ENCODE data around the gene JPH2.

JPH2 gene

DNA sequence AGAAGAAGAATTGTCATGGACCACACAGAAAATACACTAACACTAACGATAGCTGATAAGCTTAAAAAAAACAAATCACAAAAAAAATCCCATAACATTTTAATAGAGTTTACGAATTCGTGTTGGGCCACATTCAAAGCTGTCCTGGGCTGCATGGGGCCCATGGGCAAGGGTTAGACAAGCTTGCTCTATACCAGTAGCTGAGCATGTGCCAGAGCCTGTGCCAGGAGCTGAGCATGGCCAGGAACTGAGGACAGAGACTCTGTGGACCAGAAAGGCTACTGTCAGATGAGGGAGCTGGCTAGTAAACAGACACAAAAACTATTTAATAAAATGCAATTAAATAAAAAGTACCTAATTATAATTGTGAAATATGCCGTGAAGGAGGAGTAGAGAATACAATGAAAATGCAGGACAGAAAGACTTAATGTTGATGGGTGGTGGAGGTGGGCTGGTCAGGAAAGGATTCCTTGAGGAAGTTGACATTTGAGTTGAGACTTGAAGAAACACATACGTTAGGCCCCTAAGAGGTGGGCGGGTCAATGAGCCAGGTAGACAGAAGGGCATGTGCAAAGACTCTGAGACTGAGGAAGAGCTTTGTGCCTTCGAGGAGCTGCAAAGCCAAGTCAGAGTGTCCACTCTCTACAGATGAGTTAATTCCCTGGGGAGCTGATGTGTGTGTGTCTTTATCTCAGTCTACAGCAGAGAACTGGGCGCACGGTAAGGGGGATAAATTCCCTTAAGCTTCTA, 66.1 kb downstream of the JPH2 start:
- no peak for DNase-seq

DNA sequence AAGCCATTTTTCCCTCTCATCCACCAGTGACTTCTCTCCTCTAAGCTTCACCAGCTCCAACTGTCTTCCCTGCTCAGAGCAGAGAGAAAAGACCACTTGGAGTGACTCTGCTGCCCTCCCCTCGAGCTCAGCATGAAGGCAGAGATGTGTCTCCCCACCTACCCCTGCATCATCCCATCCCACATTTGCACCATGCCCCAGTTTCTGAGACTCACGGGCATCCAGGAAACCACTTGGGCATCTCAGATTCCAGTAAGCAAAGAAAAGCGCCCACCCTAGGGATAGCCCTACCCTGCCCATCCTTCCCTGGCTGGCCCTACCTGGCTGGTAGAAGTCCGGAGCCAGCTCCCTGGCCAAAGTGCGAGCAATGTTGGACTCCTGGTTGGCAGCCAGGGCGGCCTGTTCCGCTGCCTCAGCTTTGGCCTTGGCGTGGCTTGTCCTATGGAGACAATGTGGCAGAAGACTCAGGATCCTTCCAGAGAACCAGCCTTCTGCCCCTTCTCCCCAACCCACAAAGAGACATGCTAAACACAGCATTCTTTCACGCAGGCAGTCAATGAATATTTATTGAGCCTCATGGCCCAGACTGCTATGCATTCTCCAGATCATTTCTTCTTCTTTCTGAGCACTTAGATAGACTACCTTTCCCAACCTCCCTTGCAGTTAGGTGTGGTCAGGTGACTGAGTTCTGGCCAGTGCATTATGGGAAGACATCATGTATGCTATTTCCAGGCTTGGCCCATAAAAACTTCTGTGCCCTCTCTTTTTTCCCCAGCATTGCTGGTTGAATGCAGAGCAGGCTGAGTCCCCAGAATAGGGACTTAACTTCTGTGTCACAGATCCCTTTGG, 68.6 kb downstream of the JPH2 start:
- no peak for DNase-seq

DNA sequence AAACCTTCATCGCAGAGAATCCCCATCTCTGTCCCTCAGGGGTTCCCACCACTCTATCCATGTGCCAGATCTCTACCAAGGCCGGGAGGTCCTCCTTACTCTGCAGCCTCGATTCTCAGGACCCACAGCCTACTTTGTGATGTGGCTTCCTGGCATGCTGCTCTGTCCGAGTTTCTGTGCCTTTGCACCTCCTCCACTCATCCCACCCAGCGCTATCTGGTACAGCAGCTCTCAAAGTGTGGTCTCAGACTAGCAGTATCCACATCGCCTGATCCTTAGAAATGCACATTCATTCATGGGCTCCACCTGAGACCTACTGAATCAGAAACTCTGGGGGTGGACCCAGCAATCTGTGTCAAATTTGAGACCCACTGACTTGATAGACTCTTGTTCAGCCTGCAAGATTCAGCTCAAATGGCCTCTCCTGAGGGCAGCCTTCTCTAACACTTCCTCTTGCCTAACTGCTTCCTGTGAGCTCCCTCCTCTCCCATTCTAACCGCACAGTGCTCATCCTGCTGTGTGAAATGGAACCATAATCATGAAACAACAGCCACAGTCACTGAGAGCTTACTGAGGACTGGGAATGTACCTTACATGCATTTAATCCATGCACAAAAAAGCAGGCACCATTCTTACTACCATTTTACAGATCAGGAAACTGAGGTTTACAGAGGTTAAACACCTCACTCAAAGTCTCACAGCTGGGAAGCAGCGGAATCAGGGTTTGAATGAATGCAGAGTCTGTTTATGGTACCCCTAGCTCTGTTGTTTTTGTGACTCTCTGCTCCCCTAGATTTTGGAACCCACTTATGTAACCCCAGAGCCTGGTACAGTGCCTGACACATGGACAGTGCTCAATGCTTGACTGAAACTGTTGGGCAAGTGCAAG, 69.4 kb downstream of the JPH2 start:
- no peak for DNase-seq

DNA sequence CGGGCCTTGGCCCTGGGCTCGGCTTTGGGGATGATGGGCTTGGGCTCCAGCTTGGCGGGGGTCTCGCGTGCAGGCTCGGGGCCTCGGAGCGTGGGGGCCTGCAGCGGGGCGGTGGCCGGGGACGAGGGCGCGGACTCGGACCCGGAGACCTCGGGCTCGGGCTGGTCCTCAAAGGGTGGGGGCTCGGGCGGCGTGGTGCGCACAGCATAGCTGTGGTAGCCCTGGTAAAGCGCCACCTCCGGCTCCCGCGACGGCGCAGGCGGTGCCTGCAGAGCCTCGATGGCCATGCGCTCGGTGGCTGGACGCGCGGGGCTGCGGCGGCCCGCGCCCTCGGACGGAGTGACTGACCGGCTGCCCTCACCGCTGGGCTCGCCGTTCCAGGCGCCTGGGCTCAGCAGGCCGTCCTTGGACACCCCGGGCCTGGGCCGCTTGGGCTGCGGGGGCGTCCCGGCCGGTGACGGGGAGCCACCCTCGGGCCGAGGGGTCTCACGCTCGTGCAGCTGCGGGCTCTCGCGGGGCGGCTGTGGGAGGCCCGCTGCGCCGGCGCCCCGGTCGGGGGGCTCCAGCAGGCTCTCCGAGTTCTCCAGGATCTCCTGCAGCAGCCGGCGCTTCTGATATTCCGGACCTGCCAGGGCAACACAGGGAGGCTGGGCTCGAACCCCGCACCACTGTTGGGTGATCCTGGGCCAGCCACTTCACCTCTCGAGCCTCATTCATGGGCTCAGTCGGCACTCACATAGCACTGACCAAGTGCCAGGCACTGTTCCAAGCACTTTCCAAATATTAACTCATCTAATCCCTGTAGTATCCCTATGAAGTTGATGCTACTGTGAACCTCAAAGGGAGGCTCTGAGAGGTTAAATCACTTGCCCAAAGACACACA, 71.0 kb downstream of the JPH2 start:
- DNase-seq: no peak

DNA sequence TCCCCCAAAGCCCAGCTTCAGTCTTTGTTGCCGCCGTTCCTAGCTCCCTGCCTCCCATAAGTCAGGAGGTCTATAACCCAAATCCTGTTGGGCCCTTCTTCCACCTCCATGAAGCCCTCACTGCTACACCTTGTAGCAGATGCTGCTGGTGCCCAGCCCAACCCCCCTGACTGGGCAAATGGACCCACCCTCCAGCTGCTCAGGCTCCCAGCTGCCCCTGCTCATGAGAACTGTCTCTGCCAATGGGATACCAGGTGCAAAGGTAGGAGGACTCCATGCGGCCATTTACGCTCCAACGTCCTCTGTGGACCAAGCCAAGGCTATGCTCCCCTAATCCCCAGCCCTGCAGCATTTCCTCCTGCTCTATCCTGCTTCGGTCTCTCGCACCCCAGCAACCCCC, 71.8 kb downstream of the JPH2 start:
- no peak for DNase-seq

DNA sequence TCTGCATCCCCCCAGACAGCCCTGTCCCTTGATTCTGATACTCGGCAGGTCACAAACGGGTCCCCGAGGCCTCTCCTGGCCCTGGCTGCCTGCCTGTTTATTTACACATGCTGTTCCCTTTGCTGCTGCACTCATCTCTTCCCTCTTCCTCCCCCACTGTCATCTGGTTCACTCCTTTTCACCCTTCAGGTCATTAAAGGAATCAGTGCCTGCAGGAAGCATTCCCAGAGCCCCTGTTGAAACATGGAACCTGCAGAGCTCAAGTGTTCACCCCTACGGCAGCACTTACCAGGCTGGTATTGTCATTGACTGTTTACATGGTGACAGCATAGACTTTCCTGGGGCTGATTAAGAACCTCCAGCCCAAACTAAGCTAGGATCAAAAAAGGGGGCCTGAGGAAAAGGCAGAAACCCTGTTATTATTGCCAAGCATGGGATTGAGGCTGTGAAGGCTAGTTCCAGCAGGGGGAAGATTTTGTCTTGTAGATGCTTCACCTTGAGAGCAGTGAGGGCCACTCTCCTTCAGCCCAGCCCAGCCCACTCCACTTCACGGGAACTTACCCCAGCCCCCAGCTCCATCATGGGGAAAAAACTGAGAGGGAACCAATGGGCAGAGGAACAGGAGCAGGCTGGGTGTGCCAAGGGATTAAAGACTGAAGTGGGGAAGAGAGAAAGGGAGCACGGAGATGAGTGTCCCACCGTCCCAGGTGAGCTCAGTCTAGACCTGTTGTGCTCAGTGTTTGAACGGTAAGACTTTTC, 73.2 kb downstream of the JPH2 start:
- DNase-seq: no peak

DNA sequence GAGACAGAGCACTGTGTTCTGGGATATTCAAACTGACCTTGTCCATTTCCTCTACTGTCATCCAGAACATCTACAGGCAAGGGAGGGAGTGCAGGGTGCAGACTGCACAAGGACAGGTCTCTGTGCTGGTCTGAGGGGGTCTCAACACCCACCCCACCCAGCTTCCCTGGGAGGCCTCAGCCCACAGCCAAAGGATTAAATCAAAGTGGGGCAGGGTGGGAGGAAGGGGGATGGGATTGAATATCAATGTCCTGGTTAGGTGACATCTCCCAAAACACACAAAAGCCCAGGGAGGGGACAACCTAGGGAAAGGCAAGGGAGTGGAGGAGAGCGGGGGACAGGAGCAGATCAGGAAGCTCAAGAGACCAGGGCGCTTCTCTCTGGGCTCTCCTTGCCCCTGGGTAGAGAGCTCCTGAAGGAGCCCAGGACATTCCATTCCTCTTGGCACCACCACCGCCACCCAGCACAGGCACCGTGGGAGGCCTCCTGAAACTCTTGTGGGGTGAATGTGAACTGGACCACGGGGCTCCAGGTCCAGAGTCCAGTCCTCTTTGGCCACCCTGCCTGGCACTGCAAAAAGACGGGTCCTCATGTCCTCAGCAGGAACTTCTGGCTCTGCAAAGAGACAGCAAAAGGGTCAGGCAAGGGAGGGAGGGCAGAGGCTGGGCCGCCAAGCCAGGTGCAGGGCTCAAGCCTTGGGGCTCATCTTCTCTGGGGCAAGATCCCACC, 73.9 kb downstream of the JPH2 start:
- DNase-seq: no peak

DNA sequence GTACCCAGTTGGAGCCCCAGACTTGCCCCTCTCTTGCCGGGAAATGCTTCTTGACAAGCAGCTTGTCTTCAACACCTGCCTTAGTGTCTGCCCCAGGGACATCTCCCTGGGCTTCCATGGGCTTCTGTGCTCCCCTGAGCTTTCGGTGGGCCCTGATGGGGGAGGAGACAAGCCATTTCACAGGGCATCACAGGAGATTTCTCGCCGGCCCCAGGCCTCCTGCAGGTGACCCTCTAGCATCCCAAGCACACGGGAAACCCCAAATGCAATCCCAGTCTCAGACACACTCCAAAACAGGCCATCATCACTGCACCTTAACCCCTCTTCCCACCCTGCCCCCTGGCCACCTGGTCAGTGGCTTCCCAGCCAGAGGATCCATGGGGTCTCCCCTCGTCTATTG, 74.5 kb downstream of the JPH2 start:
- DNase-seq: no peak

DNA sequence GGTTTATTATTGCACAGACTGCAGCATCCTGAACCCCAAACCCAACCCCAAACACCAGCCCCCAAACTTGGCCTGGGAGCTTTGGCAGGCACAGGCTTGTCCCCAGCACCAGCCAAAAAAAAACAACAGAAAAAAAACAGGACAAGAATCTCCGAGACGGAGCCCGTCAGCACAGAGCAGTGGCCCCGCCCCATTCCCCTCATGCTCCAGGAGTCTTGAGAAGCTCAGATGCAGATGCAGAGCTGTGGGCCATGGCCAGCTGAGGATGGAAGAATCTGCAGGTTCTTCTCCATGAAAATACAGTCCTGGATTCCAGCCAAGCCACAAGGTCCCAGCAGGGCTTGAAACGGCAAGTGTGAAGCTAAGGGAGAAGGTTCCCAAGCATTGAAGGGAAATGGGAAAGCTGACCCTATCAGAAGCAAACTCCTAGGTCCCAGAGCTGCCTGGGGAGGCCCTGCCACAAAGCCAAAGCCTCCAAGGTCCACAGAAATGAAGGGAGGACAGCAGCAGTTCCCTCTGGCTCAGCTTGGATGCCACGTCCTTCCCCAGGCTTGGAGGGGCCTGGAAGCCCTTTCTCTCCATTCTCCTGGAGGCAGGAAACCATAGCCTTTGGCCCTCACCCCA, 75.2 kb downstream of the JPH2 start:
- DNase-seq: no peak

DNA sequence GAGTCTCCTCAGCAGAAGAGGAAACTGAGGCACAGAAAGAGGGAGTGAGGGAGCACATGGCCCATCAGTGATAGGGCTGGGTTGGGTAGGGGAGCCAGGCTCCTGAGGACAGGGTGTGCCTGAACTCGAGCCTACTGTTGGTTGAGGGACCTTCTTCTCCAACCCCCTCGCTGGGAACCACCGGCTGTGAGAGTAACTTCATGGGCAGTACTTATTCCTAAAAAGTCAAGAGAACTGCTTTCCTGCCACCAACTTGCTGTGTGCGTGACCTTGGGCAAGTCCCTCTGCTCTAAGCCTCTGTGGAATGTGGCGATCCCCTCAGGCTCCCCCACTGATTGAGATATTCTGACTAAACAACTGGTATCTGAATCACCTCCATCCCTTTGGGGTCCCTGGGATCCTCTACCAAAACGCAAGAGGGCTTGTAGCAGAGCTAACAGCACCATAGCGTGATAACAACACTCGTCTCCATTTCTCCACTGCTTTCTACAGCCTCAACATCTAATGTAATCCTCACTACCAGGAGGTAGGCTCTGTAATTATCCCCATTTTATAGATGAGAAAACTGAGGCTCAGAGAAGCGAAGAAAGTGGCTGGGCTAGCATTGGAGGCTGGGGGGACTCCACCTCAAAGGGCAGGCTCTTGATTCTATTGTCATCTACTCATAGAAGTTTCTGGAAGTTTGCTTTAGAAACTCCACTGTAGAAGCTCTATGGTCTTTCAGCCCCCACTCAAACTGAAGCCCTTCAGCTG, 76.0 kb downstream of the JPH2 start:
- DNase-seq: no peak

DNA sequence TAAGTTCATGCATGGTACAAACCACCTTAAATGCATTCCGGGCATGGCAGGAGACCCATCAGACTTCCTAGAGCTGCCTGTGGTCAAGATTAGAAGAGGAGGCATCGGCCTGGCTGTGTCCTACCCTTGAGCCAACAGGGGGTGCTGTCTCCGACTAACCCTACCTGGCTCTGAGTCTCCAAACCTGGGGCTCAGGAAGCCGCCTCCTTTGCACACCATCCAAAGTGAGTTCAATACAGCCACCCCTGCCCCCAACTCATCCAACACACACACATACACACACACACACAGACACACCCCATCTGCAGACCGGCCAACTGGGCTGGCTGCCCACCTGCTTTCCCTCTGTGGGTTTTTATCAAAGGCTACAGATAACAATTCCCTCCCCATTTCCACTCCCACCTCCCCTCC, 77.0 kb downstream of the JPH2 start:
- no peak for DNase-seq

DNA sequence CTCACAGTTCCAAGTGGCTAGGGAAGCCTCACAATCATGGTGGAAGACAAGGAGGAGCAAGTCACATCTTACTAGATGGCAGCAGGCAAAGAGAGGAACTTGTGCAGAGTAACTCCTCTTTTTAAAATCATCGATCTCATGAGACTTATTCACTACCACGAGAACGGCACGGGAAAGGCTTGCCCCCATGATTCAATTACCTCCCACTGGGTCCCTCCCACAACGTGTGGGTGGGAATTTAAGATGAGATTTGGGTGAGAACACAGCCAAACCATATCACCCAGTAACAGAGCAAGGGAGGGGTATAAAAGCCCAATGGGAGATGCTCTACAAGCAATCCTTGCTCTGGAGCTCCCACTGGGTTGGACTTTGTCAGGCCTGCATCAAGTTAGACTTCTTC, 80.4 kb downstream of the JPH2 start:
- no peak for DNase-seq

DNA sequence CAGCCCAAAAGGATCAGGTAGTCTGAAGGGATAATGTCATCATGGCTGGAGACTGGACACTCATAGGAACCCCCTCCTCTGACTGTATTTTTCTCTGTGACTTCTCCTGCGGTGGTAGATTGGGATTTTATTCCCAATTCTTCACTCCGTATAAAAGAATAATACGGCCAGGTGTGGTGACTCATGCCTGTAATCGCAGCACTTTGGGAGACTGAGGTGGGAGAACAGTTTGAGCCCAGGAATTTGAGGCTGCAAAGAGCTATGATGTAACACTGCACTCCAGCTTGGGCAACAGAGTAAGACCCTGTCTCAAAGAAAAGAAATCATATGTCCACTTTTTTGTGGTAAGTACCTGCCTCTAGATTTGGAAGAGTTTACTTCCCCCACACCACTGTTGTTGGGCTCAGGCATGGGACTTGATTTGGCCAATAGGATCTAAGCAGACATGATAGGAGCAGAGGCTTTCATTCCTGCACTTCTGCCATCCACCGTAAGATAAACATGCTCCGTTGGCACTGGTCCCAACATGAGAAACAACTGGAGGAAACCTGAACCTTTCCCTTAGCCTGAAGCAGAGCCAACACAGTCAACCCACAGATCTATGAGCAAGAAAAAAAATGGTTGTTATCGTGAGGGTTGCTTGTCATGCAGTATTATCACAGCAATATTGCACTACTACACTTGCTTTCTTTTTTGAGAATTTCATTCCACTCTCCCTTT, 82.0 kb downstream of the JPH2 start:
- DNase-seq: no peak

DNA sequence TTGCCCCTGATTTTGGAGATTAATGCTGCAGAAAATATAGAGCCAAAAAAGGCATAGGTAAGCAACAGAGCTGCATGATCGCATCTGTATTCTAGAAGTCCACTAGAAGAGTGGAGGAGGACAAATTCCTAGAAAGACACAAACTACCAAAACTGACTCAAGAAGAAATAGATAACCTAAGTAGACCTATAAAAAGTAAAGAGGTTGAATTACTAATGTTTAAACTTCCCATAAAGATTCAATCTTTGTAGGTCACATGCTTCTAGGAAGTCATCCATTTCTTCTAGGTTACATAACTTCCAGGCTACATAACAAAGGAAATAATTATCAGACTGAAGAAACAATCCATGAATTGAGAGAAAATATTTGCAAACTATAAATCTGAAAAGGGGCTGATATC, 84.4 kb downstream of the JPH2 start:
- no peak for DNase-seq

DNA sequence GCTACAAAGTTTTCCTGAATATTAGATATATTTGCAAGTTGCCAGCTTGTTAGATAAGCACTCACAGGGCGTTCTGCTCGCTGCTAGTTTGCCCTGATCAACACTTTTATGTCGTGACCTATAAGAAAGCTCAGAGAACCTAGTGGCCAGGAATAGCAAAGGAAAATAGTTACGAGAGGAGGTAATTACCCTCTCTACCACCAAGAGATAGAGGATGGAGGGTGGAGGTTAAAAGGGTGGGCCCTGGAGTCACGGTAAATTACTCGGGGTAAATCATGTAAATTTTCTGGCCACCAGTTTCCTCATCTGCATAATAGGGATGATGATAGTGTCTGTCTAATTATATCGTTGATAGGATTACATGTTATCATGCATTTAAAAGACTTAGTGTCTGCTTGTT, 87.2 kb downstream of the JPH2 start:
- DNase-seq: no peak

DNA sequence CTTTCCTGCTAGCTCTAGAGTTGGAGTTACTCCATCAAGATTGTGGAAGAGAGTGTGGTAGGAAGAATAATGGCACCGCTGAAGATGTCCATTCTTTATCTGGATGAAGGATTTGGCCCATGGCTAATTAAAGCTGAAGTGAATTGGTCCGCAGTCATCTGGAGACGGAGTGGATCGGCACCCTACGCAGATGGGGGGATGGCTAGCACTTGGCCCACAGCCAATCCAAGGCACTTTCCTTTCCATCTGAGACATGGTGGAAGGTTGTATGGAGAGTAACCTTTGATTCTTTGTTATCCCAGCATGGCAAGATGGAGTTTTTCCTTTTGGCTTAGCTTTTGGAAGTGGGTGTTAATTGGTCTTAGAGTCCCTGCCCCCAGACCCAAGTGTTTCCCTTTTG, 88.3 kb downstream of the JPH2 start:
- no peak for DNase-seq

DNA sequence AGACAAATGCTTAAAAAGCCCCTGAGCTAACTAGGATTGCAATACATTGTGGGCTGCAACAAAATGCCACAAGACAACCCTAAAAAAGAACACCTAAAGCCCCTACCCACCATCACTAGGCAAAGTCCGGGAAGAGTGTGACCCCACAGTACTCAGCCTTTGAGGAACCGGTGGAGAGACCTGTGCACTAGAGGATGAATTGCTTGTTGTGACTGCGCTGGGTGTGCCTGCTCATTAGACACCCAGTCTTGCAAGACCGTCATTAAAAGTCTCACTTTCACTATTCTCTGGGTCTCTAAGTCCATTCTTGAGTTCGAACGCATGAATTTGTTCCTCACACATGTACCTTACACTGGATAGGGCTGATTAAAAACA, 88.7 kb downstream of the JPH2 start:
- no peak for DNase-seq

DNA sequence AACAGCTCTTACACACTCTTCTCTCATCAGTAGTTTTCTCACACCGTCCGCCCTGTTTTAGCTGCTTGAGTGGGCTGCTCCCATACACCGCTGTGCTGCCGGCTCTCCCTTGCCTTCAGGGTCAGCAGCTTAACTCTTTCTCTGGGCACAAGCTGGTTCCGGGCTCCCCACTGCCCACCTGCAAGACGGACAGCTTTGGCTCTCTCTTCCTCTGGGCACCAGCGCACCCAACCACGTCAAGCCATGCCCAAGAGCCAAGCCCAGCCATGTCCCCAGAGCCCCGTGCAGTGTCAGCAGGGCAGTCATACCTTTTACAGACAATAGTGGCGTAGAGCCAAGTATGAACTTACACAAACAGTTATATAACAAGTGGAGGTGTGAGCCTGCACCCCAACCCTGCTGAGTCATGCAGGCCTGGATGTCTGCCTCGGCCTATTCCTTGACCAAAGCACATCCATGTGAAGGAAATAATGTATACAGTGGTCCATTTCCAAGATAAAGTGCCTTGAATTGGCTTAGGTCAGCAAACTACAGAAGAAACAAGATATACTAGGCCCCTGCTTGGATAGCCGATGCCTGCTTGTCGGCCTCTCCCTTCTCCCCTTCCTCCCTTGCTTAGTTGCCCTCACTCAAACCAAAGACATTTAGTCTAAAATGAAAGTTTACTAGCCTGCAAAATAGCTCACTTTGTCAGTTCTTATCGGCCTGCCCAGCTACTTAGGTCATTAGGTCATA, 89.3 kb downstream of the JPH2 start:
- DNase-seq: no peak
